NOMO-1 treated with dmso at 0.1 percent for 144 hours (cell line): Measurements from ENCODE around the gene NAALADL2.
"Not testable (repeated sequence)": the region's sequence is repeated elsewhere in the genome, so short reads cannot be mapped to it uniquely, and the experiment has no call there.

Experiments
- DNase-seq: peaks from one replicate; lab custom pipeline; 2025; ENCODE audit not compliant: unreplicated experiment; lab: John Stamatoyannopoulos, UW

Gene NAALADL2

GRCh38 chr3:175066617-175067415, 207.7 kb downstream of the NAALADL2 start:
- no peak for DNase-seq

- DNase-seq = no peak
Measured at GRCh38 chr3:175068587-175068986, 209.5 kb downstream of the NAALADL2 start.

- no peak for DNase-seq
Measured at GRCh38 chr3:175070946-175071345, 211.8 kb downstream of the NAALADL2 start.

GRCh38 chr3:175073219-175073905, 214.2 kb downstream of the NAALADL2 start:
- DNase-seq = no peak

- DNase-seq = no peak
Measured at GRCh38 chr3:175075269-175075668, 216.1 kb downstream of the NAALADL2 start.

GRCh38 chr3:175077216-175077615, 218.1 kb downstream of the NAALADL2 start:
- DNase-seq = no peak

- no peak for DNase-seq
Measured at GRCh38 chr3:175082631-175083030, 223.5 kb downstream of the NAALADL2 start.

- DNase-seq = not testable (repeated sequence)
Measured at GRCh38 chr3:175087128-175087527, 228.0 kb downstream of the NAALADL2 start.

GRCh38 chr3:175088766-175089380, 229.7 kb downstream of the NAALADL2 start:
- DNase-seq = no peak

- DNase-seq = no peak
Measured at GRCh38 chr3:175091426-175092114, 232.4 kb downstream of the NAALADL2 start.

- DNase-seq = no peak
Measured at GRCh38 chr3:175093748-175094147, 234.6 kb downstream of the NAALADL2 start.

GRCh38 chr3:175094344-175094743, 235.2 kb downstream of the NAALADL2 start:
- DNase-seq = no peak

GRCh38 chr3:175098644-175099043, 239.5 kb downstream of the NAALADL2 start:
- no peak for DNase-seq

GRCh38 chr3:175102161-175102560, 243.0 kb downstream of the NAALADL2 start:
- no peak for DNase-seq

- no peak for DNase-seq
Measured at GRCh38 chr3:175103298-175103697, 244.2 kb downstream of the NAALADL2 start.

- DNase-seq = no peak
Measured at GRCh38 chr3:175105066-175105465, 245.9 kb downstream of the NAALADL2 start.

GRCh38 chr3:175107231-175107630, 248.1 kb downstream of the NAALADL2 start:
- DNase-seq = no peak

GRCh38 chr3:175107995-175108394, 248.9 kb downstream of the NAALADL2 start:
- DNase-seq = no peak

- DNase-seq = no peak
Measured at GRCh38 chr3:175108613-175109151, 249.5 kb downstream of the NAALADL2 start.

- no peak for DNase-seq
Measured at GRCh38 chr3:175111036-175111435, 251.9 kb downstream of the NAALADL2 start.

GRCh38 chr3:175118382-175118941, 259.3 kb downstream of the NAALADL2 start:
- DNase-seq = no peak
